GM03348 (cell line): Measurements from ENCODE around the gene TDRD10.

ENCODE experiments used
- DNase-seq: peaks from one replicate; pipeline ENCODE4 v3.0.0; 2012; ENCODE audit warnings: low spot score

Gene TDRD10

GRCh38 chr1:154578058-154578418 lies 76.0 kb downstream of the TDRD10 start:
- no peak for DNase-seq

GRCh38 chr1:154579374-154579773 lies 77.4 kb downstream of the TDRD10 start:
- DNase-seq: no peak

GRCh38 chr1:154581766-154582165 lies 79.7 kb downstream of the TDRD10 start:
- no peak for DNase-seq

- no peak for DNase-seq
Measured at GRCh38 chr1:154582885-154583284, 80.9 kb downstream of the TDRD10 start.

- DNase-seq: no peak
Measured at GRCh38 chr1:154583773-154584172, 81.8 kb downstream of the TDRD10 start.

GRCh38 chr1:154584267-154584994 lies 82.4 kb downstream of the TDRD10 start:
- DNase-seq: no peak

GRCh38 chr1:154586231-154586630 lies 84.2 kb downstream of the TDRD10 start:
- no peak for DNase-seq

- no peak for DNase-seq
Measured at GRCh38 chr1:154586641-154587040, 84.6 kb downstream of the TDRD10 start.

GRCh38 chr1:154589780-154590179 lies 87.8 kb downstream of the TDRD10 start:
- no peak for DNase-seq

- no peak for DNase-seq
Measured at GRCh38 chr1:154590756-154591155, 88.7 kb downstream of the TDRD10 start.

GRCh38 chr1:154591206-154591605 lies 89.2 kb downstream of the TDRD10 start:
- DNase-seq: no peak

- DNase-seq: no peak
Measured at GRCh38 chr1:154593390-154593789, 91.4 kb downstream of the TDRD10 start.

- no peak for DNase-seq
Measured at GRCh38 chr1:154594811-154595210, 92.8 kb downstream of the TDRD10 start.

- no peak for DNase-seq
Measured at GRCh38 chr1:154595621-154596020, 93.6 kb downstream of the TDRD10 start.
